DMS79 (cell line): ENCODE results near the gene TRPM2.
"Not testable (repeated sequence)": the region's sequence is repeated elsewhere in the genome, so short reads cannot be mapped to it uniquely, and the experiment has no call there.

Experiments
- DNase-seq: peaks from one replicate; lab custom pipeline; 2025; lab: John Stamatoyannopoulos, UW

The TRPM2 gene

GRCh38 chr21:44397431-44398031 lies 44.1 kb downstream of the TRPM2 start:
- no peak for DNase-seq

GRCh38 chr21:44398499-44398898 lies 45.1 kb downstream of the TRPM2 start:
- no peak for DNase-seq

DNA sequence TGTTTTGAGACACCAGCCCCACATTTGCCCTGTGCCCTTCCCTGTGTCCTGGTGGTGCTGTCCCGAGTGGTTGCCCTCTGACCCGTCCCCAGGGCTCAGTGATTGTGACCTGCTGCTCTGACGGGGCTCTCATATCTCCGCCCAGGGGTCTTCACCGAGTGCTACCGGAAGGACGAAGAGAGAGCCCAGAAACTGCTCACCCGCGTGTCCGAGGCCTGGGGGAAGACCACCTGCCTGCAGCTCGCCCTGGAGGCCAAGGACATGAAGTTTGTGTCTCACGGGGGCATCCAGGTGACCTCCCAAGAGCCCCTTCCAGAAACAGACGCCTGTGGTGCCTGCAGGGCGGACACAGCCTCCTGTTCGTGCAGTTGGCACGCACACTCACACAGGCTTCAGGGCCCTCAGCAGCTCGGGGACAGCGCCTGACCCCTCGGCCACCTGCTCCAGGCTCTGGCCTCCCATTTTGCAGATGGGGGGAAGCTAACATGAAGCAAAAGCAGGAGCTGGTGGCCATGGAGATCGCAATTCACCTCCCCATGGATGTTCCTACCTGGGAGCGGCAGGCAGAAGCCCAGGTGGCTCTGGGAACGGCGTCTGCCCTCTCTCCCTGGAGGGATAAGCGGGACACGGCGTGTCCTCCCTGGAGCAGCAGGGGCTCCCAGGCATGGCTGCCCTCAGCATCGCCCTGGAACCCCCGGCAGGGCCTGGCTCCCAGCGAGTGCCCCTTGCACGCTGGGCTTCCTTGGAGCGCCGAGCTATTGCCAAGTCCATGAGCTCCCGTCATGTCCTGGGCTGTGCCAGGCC lies 45.9 kb downstream of the TRPM2 start:
- DNase-seq, result no peak

DNA sequence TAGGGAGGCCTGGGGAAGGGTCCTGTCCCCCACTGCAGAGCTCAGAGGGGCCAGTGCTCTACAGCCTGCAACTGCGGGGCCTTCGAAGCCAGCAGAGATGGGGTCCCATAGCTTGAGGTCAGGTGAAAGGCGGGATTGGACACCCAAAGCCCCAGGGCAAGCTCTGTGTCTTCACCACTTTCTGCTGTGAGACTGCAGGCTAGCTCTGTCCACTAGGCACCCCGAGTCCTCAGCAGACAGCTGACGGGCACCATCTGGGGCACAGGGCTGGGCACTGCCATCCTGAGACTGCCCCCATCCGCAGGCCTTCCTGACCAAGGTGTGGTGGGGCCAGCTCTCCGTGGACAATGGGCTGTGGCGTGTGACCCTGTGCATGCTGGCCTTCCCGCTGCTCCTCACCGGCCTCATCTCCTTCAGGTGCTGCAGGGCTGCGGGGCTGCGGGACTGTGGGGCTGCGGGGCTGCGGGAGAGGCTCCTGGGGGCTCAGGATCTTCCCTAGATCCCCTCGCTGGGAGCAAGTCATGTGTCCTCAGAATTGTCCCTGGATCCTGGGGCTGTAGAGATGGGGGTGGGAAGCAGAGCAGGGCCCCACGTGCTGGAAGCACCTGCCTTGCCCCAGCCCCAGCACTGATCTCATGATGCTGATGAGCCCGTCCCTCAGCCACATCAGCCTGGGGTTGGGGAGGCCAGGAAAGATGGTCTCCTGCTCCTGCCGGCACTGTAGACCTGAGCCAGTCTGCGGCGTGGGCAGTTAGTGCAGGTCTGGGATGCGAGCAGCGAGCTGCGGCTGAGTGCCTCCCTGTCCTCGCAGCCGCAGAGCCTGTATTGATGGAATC lies 46.8 kb downstream of the TRPM2 start:
- no peak for DNase-seq

- DNase-seq, result no peak
Observed at GRCh38 chr21:44400791-44401385, 47.5 kb downstream of the TRPM2 start.

DNA sequence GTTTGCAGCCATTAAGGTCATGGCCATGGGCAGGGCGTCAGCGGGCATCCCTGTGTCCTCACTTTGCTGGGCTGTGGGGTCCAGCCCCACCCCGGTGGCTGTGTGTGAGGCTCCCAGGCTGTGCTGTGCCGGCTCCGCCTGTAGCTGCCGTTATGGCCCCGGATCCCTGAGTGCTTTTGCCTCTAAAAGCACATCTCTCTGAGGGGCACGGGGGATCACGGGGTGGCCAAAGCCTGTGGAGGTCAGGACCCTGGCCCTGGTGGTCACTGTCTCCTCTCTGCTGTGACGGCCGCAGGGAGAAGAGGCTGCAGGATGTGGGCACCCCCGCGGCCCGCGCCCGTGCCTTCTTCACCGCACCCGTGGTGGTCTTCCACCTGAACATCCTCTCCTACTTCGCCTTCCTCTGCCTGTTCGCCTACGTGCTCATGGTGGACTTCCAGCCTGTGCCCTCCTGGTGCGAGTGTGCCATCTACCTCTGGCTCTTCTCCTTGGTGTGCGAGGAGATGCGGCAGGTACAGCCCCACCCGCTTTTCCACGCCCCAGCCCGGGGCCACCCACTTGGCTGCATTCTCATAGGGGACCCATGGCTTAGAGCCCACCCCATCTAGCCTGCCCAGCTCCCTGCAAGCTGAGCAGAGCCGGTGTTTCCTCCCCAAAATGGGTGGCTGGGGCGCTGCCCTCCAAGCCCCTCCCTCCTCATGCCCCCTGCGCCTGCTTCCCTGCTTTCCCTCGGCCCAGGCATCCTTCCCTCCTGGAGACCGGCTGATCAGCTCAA lies 48.2 kb downstream of the TRPM2 start:
- DNase-seq, result no peak

DNA sequence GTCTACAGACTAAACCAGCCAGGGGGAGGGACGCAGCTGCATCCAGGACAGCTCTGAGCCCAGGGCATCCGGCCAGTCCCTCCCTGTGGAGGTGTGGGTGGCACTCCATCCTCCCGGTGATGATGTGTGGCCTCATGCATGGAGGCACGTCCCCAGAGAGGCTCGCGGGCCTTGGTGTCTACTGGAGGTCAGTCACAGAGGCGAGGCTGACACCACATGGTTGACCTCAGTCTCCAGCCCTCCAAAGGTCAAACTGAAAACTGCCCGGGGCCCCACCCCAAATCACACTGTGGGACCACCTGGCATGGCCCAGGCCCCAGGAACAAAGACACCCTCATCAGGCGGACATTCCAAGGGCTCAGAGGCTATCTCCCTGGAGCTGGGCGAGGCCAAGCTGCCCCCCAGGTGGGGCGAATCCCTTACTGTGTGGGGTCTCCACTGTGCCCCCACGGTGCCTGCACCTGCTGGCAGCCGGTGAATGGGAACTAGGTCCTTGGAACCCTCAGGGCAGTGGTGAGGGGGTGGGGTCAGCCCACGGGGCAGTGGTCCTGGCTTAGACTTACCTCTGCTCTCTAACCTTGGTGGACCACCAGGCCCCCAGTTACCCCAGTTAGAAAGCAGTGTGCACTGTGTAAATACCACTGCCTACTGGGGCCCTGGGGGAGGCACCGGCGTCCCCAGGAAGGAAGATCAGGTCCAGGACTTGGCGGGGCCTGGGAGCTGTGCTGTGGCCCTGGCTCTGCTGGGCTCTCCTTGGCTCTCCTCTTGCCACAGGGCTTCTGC lies 49.1 kb downstream of the TRPM2 start:
- DNase-seq, result no peak

DNA sequence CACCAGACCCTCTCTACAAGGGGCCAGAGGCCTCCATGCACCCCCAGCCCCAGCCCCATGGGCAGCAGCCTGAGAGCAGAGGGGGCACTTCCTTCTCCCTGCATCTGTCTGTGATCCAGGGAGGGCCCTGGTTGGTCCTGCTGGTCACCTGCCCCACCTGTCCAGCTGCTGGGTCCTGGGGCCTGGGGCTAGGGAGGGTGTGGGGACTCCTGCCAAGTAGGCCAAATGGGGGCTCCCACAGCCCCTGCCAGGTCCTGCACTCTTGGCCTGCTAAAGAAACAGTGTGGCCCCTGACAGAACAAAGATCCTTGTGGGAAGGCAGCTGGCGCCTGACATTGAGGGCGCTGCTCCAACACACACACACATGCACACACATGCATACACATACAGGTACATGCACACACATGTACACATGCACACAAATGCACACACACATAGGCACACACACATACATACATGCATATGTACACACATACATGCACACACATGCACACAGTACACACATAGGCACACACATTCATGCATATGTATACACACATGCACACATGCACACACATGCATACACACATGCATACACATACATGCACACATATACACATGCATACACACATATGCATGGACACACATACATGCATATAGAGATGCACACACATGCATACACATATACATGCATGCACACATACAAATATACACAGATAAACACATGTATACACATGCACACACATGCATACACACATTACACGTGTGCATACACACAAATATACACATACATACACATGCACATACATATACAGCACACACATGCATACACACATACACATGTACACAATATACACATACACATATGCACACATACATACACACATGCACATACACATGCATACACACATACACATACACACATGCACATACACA lies 49.9 kb downstream of the TRPM2 start:
- no peak for DNase-seq

- DNase-seq, result not testable (repeated sequence)
Observed at GRCh38 chr21:44404482-44404881, 51.1 kb downstream of the TRPM2 start.

DNA sequence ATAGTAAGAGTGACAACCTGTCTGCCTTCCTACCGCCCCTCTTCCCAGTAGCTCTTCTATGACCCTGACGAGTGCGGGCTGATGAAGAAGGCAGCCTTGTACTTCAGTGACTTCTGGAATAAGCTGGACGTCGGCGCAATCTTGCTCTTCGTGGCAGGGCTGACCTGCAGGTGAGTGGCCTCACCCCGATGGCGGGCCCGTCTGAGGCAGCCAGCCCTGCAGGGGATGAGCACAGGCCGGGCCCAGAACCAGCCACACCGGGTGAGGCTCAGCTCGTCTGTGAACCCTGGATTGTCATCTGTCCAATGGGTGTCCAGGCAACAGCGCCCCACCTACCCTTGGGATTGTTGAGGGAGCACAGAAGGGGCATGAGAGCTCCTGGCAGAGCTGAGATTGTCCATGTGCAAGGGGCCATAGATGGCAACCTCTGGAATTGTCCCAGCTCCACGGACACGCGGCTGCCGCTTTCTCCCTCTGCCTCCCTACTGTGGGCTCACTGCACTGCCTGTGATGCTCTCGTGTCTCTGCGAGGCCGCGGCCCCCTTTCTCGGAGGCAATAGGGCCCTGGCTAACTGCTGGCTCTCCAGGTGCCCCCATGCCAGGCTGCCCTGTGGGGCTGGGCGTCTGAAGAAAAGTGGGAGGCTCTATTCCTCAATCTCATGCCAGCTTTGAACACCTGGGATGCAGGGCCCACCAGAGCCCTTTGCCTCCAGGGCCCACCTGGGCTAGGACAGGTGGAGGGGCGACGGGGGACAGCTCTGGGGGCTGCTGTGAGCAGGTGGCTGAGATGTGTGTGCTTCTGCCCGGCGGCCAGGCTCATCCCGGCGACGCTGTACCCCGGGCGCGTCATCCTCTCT lies 51.9 kb downstream of the TRPM2 start:
- no peak for DNase-seq

- no peak for DNase-seq
Observed at GRCh38 chr21:44405948-44406872, 52.8 kb downstream of the TRPM2 start.

DNA sequence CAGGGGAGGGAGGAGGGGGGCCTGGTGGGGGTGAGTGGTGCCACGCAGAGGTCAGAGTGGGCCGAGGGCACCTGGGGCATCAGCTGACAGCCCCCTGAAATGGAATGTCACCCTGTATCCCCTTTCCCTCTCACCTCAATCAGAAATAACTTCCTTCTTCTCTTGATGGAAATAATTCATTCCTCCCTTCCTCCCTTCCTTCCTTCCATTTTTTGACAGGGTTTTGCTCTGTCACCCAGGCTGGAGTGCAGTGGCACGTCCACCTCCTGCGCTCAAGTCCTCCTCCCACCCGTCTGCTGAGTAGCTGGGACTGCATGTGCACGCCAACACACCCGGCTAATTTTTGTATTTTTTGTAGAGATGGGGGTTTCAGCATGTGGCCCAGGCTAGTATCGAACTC lies 53.5 kb downstream of the TRPM2 start:
- DNase-seq, result no peak

- DNase-seq, result no peak
Observed at GRCh38 chr21:44407493-44407892, 54.1 kb downstream of the TRPM2 start.

- no peak for DNase-seq
Observed at GRCh38 chr21:44408226-44408625, 54.8 kb downstream of the TRPM2 start.

GRCh38 chr21:44413566-44414290 lies 60.3 kb downstream of the TRPM2 start:
- no peak for DNase-seq

- no peak for DNase-seq
Observed at GRCh38 chr21:44414291-44415072, 61.1 kb downstream of the TRPM2 start.
